Activated naive CD4-positive, alpha-beta T cell treated with anti-CD3 and anti-CD28 coated beads for 36 hours (primary cell): ENCODE results near the gene PROM1. TPM values are rescaled to one million over a fixed set of nuclear protein-coding genes. Genes with fewer than 3 reads are reported as not detected.

Experiments
- CTCF ChIA-PET: fragments of 350-600 bp; sonication (Branson Sonifier 250); formaldehyde crosslinking; loops from one replicate; lab custom pipeline; 2021; ENCODE audit warnings: antibody characterized with exemption; lab: Charles Lee
- DNase-seq: peaks from one replicate; pipeline ENCODE4 v3.0.0-alpha.2; 2020
- H3K27ac Mint-ChIP-seq: one replicate; pipeline ENCODE4 v1.8.0; 2021; ENCODE audit warnings: mild to moderate bottlenecking, mixed read lengths
- H3K27me3 Mint-ChIP-seq: one replicate; pipeline ENCODE4 v1.8.0; 2021; ENCODE audit warnings: low read depth, mixed read lengths
- H3K36me3 Mint-ChIP-seq: one replicate; pipeline ENCODE4 v1.8.0; 2021; ENCODE audit warnings: low read depth, mixed read lengths
- H3K4me1 Mint-ChIP-seq: one replicate; pipeline ENCODE4 v1.8.0; 2021; ENCODE audit warnings: low read depth, mixed read lengths
- H3K4me3 Mint-ChIP-seq: one replicate; pipeline ENCODE4 v1.8.0; 2021; ENCODE audit warnings: mild to moderate bottlenecking, moderate library complexity, mixed read lengths
- H3K9me3 Mint-ChIP-seq: one replicate; pipeline ENCODE4 v1.8.0; 2021; ENCODE audit warnings: mixed read lengths
- intact Hi-C: fragments of 100-400 bp; cut with micrococcal nuclease; formaldehyde crosslinking; loops from one replicate; pipeline ENCODE4 v1.15.1; 2023
- total RNA-seq, 2 experiments: library from RNA; stranded (reverse); gene quantifications; one replicate each; pipeline ENCODE4 v1.2.3, GENCODE V29; 2021

Gene PROM1
- total RNA-seq, 2 experiments from 2014 or later, result 0.05 to 0.10 TPM

GRCh38 chr4:16031546-16032395 is 52.1 kb downstream of the PROM1 start:
- Mint-ChIP-seq H3K27ac (no peak overlapping the region), H3K4me3 (no peak overlapping the region), H3K36me3 (no peaks in the 10 kb centered on the region), H3K4me1 (no peaks in the 10 kb centered on the region), H3K9me3 (no peaks in the 10 kb centered on the region), H3K27me3 (peaks cover 5% of the 10 kb centered on the region)
- intact Hi-C loops, result no loop called here
- no peak for DNase-seq
- CTCF ChIA-PET, result interaction anchor here (0.7 to 2.8 kb wide), 3 partner anchors 138 to 234 kb away, joined by 4 to 12 read pairs (median 7); no protein-coding TSS in a partner anchor

GRCh38 chr4:16029886-16030285 is 53.9 kb downstream of the PROM1 start:
- H3K4me3 Mint-ChIP-seq, result no peak overlapping the region
- peaks cover 11% of the 10 kb centered on the region for H3K27me3 Mint-ChIP-seq
- intact Hi-C loops, result loop anchor here (5.0 kb wide), 1 partner anchor 887 kb away; no protein-coding TSS in a partner anchor
- no peaks in the 10 kb centered on the region for H3K4me1 Mint-ChIP-seq
- no peaks in the 10 kb centered on the region for H3K9me3 Mint-ChIP-seq
- H3K27ac Mint-ChIP-seq, result no peak overlapping the region
- no peaks in the 10 kb centered on the region for H3K36me3 Mint-ChIP-seq
- no peak for DNase-seq
- CTCF ChIA-PET, result interaction anchor here (0.6 to 2.8 kb wide), 6 partner anchors 8 to 1070 kb away, joined by 3 to 12 read pairs (median 4); no protein-coding TSS in a partner anchor

GRCh38 chr4:16029262-16029661 is 54.6 kb downstream of the PROM1 start:
- Mint-ChIP-seq H3K27ac (no peak overlapping the region), H3K4me3 (no peak overlapping the region), H3K9me3 (no peaks in the 10 kb centered on the region), H3K36me3 (no peaks in the 10 kb centered on the region), H3K27me3 (peaks cover 11% of the 10 kb centered on the region), H3K4me1 (no peaks in the 10 kb centered on the region)
- CTCF ChIA-PET, result interaction anchor here (0.6 to 2.9 kb wide), 5 partner anchors 13 to 235 kb away, joined by 3 to 24 read pairs (median 4); no protein-coding TSS in a partner anchor
- intact Hi-C loops, result loop anchor here (5.0 kb wide), 1 partner anchor 888 kb away; no protein-coding TSS in a partner anchor
- DNase-seq, result no peak

- Mint-ChIP-seq H3K27me3 (peaks cover 11% of the 10 kb centered on the region), H3K9me3 (no peaks in the 10 kb centered on the region), H3K27ac (no peak overlapping the region), H3K4me1 (no peaks in the 10 kb centered on the region), H3K36me3 (no peaks in the 10 kb centered on the region), H3K4me3 (no peak overlapping the region)
- CTCF ChIA-PET, result interaction anchor here (0.7 to 2.9 kb wide), 8 partner anchors 89 to 239 kb away, joined by 3 to 24 read pairs (median 3); no protein-coding TSS in a partner anchor
- intact Hi-C loops, result loop anchor here (2.0 to 5.0 kb wide), 2 partner anchors 95 to 890 kb away; no protein-coding TSS in a partner anchor
- DNase-seq, result no peak
Measured at GRCh38 chr4:16027626-16028025, 56.2 kb downstream of the PROM1 start.

- no peaks in the 10 kb centered on the region for H3K36me3 Mint-ChIP-seq
- intact Hi-C loops, result loop anchor here (2.0 to 5.0 kb wide), 2 partner anchors 96 to 890 kb away; no protein-coding TSS in a partner anchor
- H3K4me1 Mint-ChIP-seq, result no peaks in the 10 kb centered on the region
- H3K27ac Mint-ChIP-seq, result no peak overlapping the region
- no peak overlapping the region for H3K4me3 Mint-ChIP-seq
- peaks cover 13% of the 10 kb centered on the region for H3K27me3 Mint-ChIP-seq
- H3K9me3 Mint-ChIP-seq, result no peaks in the 10 kb centered on the region
- CTCF ChIA-PET, result interaction anchor here (0.7 to 2.9 kb wide), 4 partner anchors 89 to 237 kb away, joined by 3 to 24 read pairs (median 3); no protein-coding TSS in a partner anchor
- no peak for DNase-seq
Measured at GRCh38 chr4:16027114-16027513, 56.7 kb downstream of the PROM1 start.

GRCh38 chr4:16026160-16026761 is 57.6 kb downstream of the PROM1 start:
- Mint-ChIP-seq H3K4me3 (no peak overlapping the region), H3K27me3 (peaks cover 13% of the 10 kb centered on the region), H3K36me3 (no peaks in the 10 kb centered on the region), H3K9me3 (no peaks in the 10 kb centered on the region), H3K27ac (no peak overlapping the region), H3K4me1 (no peaks in the 10 kb centered on the region)
- CTCF ChIA-PET, result interaction anchor here (0.6 to 1.0 kb wide), 6 partner anchors 65 to 1487 kb away, joined by 3 to 13 read pairs (median 4); no protein-coding TSS in a partner anchor
- intact Hi-C loops, result loop anchor here (1.0 to 5.0 kb wide), 6 partner anchors 63 to 891 kb away; partner anchors contain the start of gene FGFBP2
- peak; percentile 26 for DNase-seq

- CTCF ChIA-PET, result interaction anchor here (0.7 to 1.0 kb wide), 4 partner anchors 66 to 1488 kb away, joined by 3 to 13 read pairs (median 5); no protein-coding TSS in a partner anchor
- peaks cover 13% of the 10 kb centered on the region for H3K27me3 Mint-ChIP-seq
Measured at GRCh38 chr4:16025268-16025667, 58.6 kb downstream of the PROM1 start.

GRCh38 chr4:16023776-16024408 is 59.9 kb downstream of the PROM1 start:
- H3K4me1 Mint-ChIP-seq, result no peaks in the 10 kb centered on the region
- H3K27ac Mint-ChIP-seq, result no peak overlapping the region
- peaks cover 14% of the 10 kb centered on the region for H3K27me3 Mint-ChIP-seq
- H3K36me3 Mint-ChIP-seq, result no peaks in the 10 kb centered on the region
- DNase-seq, result no peak
- no peak overlapping the region for H3K4me3 Mint-ChIP-seq
- CTCF ChIA-PET, result interaction anchor here (0.5 to 0.7 kb wide), 2 partner anchors 10 to 982 kb away, joined by 3 read pairs; no protein-coding TSS in a partner anchor
- H3K9me3 Mint-ChIP-seq, result no peaks in the 10 kb centered on the region
- intact Hi-C loops, result no loop called here

More at GRCh38 chr4:16025268-16025667, 58.6 kb downstream of the PROM1 start:
- Mint-ChIP-seq H3K4me3 (no peak overlapping the region), H3K36me3 (no peaks in the 10 kb centered on the region), H3K9me3 (no peaks in the 10 kb centered on the region), H3K27ac (no peak overlapping the region), H3K4me1 (no peaks in the 10 kb centered on the region)
- intact Hi-C loops, result loop anchor here (5.0 kb wide), 1 partner anchor 892 kb away; no protein-coding TSS in a partner anchor
- DNase-seq, result no peak

- Mint-ChIP-seq H3K27me3 (peaks cover 14% of the 10 kb centered on the region), H3K4me1 (no peaks in the 10 kb centered on the region), H3K27ac (no peak overlapping the region), H3K4me3 (no peak overlapping the region), H3K36me3 (no peaks in the 10 kb centered on the region), H3K9me3 (no peaks in the 10 kb centered on the region)
- CTCF ChIA-PET, result interaction anchor here (1.0 to 1.3 kb wide), 2 partner anchors 8 to 244 kb away, joined by 3 to 4 read pairs; no protein-coding TSS in a partner anchor
- intact Hi-C loops, result no loop called here
- no peak for DNase-seq
Measured at GRCh38 chr4:16021804-16022560, 61.8 kb downstream of the PROM1 start.

GRCh38 chr4:16019649-16020048 is 64.2 kb downstream of the PROM1 start:
- intact Hi-C loops, result no loop called here
- Mint-ChIP-seq H3K27ac (no peak overlapping the region), H3K27me3 (peaks cover 8% of the 10 kb centered on the region), H3K36me3 (no peaks in the 10 kb centered on the region), H3K4me1 (no peaks in the 10 kb centered on the region), H3K9me3 (no peaks in the 10 kb centered on the region), H3K4me3 (no peak overlapping the region)
- DNase-seq, result no peak
- CTCF ChIA-PET, result interaction anchor here (1.2 to 1.7 kb wide), 2 partner anchors 214 to 245 kb away, joined by 4 read pairs; no protein-coding TSS in a partner anchor

GRCh38 chr4:16018841-16019240 is 65.0 kb downstream of the PROM1 start:
- Mint-ChIP-seq H3K27me3 (peaks cover 8% of the 10 kb centered on the region), H3K27ac (no peak overlapping the region), H3K4me3 (no peak overlapping the region), H3K36me3 (no peaks in the 10 kb centered on the region), H3K9me3 (no peaks in the 10 kb centered on the region), H3K4me1 (no peaks in the 10 kb centered on the region)
- no peak for DNase-seq
- intact Hi-C loops, result no loop called here
- CTCF ChIA-PET, result interaction anchor here (0.6 to 1.0 kb wide), 2 partner anchors 9 to 28 kb away, joined by 3 read pairs; no protein-coding TSS in a partner anchor
